Mesodermal cell (in vitro differentiated cells): ENCODE measurements around the gene TOP2B.

ENCODE experiments used
- H3K27ac ChIP-seq: 2 replicates; pipeline ENCODE4 v1.7.0; 2013; ENCODE audit warnings: mild to moderate bottlenecking, low read depth, low read length, moderate library complexity; ENCODE audit not compliant: severe bottlenecking
- H3K36me3 ChIP-seq: 2 replicates; pipeline ENCODE4 v1.7.1; 2013; ENCODE audit warnings: mild to moderate bottlenecking, low read length, moderate library complexity; ENCODE audit not compliant: control insufficient read depth, insufficient read depth
- H3K4me1 ChIP-seq: one replicate; pipeline ENCODE4 v1.7.1; 2013; ENCODE audit warnings: mild to moderate bottlenecking, low read length; ENCODE audit not compliant: insufficient read depth, control insufficient read depth, poor library complexity, severe bottlenecking
- H3K4me3 ChIP-seq: 2 replicates; pipeline ENCODE4 v1.7.0; 2013; ENCODE audit warnings: low read length, control low read depth, mild to moderate bottlenecking; ENCODE audit not compliant: insufficient read depth, poor library complexity, severe bottlenecking; ENCODE audit errors: extremely low read depth
- H3K9me3 ChIP-seq: 2 replicates; pipeline ENCODE4 v1.7.1; 2013; ENCODE audit warnings: mild to moderate bottlenecking, low read length, moderate library complexity; ENCODE audit not compliant: control insufficient read depth
- WGBS, 2 experiments: methylation state at CpG; one replicate each; pipeline ENCODE4 v1.1.5; 2013; ENCODE audit warnings: missing lambda C conversion rate in 2 of 2; ENCODE audit not compliant: insufficient coverage in 2 of 2; 5-methylcytosine and 5-hydroxymethylcytosine counted together

The TOP2B gene

DNA sequence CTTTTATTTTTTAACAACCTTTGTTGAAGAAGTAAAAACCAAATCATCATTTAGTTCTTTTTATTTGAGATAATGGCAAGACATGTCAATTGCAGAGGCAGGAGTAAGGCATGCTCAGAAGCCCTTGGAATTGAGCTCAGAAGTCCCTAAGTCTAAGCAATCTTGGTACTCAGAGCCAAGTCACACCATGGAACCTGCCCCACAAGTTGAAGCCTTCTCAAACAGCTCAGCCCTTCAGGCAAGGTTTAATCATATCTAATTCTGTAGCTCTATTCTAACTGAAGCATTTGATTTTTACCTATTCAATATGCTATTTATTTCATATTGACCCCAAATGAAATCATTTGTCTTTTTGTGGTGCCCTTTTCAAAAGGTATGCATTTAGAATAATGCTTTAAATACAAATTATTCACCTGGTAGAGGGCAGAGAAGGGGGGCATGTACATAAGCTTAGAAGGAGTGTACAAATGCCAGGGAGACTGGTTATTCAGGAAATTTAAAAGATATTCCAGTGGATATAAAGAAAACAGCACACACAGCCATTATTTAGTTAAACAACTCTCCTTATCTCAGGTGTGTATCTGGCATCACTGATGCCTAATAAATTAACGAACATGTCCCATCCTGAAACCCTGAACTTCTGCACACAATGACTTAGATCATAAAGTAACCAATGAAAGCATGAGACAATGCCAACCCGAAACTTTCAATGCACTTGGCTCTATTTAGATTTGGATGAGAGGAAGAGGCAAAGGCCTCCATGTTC, 26.2 kb upstream of the TOP2B start:
- Histone ChIP-seq H3K4me3 (no peak overlapping the region), H3K27ac (no peak overlapping the region), H3K9me3 (no peaks in the 10 kb centered on the region), H3K36me3 (no peaks in the 10 kb centered on the region), H3K4me1 (no peaks in the 10 kb centered on the region)
- 100% methylated on average over 2 of the region's 2 CpGs; no CpG with 5 or more reads in 1 of the 2 experiments for WGBS, 2 experiments

- H3K27ac ChIP-seq = no peak overlapping the region
- H3K4me1 ChIP-seq = no peaks in the 10 kb centered on the region
- H3K4me3 ChIP-seq = no peak overlapping the region
- no peaks in the 10 kb centered on the region for H3K9me3 ChIP-seq
- H3K36me3 ChIP-seq = no peaks in the 10 kb centered on the region
- 82 to 91% methylated on average over 2 of the region's 3 CpGs for WGBS, 2 experiments
These were observed 24.5 kb upstream of the TOP2B start for GRCh38 chr3:25689226-25689625.

GRCh38 chr3:25687742-25688141, 23.0 kb upstream of the TOP2B start:
- H3K9me3 ChIP-seq = no peaks in the 10 kb centered on the region
- H3K4me1 ChIP-seq = no peaks in the 10 kb centered on the region
- WGBS, 2 experiments = 100% methylated on average over 1 of the region's 1 CpG

DNA sequence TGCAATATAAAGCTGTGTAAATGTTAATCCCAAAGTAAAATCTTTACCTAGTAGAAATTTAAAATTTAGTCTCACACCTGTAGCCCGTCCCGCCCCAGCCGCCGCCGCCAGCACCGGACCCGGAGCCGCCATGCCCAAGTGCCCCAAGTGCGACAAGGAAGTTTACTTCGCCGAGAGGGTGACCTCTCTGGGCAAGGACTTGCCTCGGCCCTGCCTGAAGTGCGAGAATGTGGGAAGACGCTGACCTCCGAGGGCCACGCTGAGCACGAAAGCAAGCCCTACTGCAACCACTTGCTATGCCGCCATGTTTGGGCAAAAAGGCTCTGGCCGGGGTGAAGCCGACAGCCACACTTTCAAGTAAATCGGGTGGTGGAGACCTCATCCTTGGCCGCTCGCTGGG, 22.1 kb upstream of the TOP2B start:
- Histone ChIP-seq H3K9me3 (no peaks in the 10 kb centered on the region), H3K27ac (no peak overlapping the region), H3K4me3 (no peak overlapping the region), H3K36me3 (no peaks in the 10 kb centered on the region), H3K4me1 (no peaks in the 10 kb centered on the region)
- WGBS, 2 experiments = 93 to 97% methylated on average over 14 to 22 of the region's 23 CpGs

More at GRCh38 chr3:25687742-25688141, 23.0 kb upstream of the TOP2B start:
- H3K36me3 ChIP-seq = no peaks in the 10 kb centered on the region
- H3K4me3 ChIP-seq = no peak overlapping the region
- no peak overlapping the region for H3K27ac ChIP-seq

DNA sequence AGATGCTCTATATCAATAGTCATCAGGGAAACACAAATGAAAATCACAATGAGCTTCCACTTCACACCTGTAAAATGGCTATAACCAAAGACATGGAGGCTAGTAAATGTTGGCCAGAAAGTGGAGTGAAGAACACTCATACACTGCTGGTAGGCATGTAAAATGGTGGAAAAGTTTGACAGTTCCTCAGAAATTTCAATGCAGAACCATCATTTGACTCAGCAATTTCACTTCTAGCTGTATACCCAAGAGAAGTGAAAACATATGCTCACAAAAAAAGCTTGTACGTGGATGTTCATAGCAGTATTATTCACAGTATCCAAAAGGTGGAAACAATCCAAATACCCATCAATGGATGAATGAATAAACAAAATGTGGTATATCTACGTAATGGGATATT, 19.2 kb upstream of the TOP2B start:
- WGBS, 2 experiments = no CpG with 5 or more reads among the region's 2 CpGs
- H3K27ac ChIP-seq = no peak overlapping the region
- no peaks in the 10 kb centered on the region for H3K9me3 ChIP-seq
- no peak overlapping the region for H3K4me3 ChIP-seq
- no peaks in the 10 kb centered on the region for H3K4me1 ChIP-seq
- H3K36me3 ChIP-seq = no peaks in the 10 kb centered on the region

DNA sequence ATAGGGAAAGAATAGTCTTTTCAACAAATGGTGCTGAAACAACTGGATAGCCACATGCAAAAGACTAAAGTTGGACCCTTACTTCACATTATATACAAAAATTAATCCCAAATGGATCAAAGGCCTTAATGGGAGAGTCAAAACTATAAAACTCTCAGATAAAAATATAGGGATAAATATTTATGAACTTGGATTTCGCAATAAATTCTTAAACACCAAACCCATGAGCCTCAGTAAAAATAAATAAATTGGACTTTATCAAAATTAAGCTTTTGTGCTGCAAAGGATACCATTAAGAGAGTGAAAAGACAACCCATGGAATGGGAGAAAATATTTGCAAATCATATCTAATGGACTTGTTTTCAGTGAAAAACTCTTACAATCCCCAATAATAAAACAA, 18.7 kb upstream of the TOP2B start:
- Histone ChIP-seq H3K27ac (no peak overlapping the region), H3K4me1 (no peaks in the 10 kb centered on the region), H3K4me3 (no peak overlapping the region), H3K36me3 (no peaks in the 10 kb centered on the region), H3K9me3 (no peaks in the 10 kb centered on the region)
- no CpG with 5 or more reads among the region's 1 CpG for WGBS, 2 experiments

GRCh38 chr3:25679642-25680302, 15.1 kb upstream of the TOP2B start:
- Histone ChIP-seq H3K9me3 (no peaks in the 10 kb centered on the region), H3K27ac (no peak overlapping the region), H3K36me3 (no peaks in the 10 kb centered on the region), H3K4me3 (no peak overlapping the region), H3K4me1 (no peaks in the 10 kb centered on the region)
- 86 to 100% methylated on average over 1 to 2 of the region's 6 CpGs for WGBS, 2 experiments

- Histone ChIP-seq H3K4me3 (no peak overlapping the region), H3K9me3 (peaks cover 2% of the 10 kb centered on the region), H3K36me3 (no peaks in the 10 kb centered on the region), H3K27ac (no peak overlapping the region), H3K4me1 (no peaks in the 10 kb centered on the region)
- WGBS, 2 experiments = no CpG with 5 or more reads among the region's 2 CpGs
These were observed 14.5 kb upstream of the TOP2B start for GRCh38 chr3:25679166-25679565.

DNA sequence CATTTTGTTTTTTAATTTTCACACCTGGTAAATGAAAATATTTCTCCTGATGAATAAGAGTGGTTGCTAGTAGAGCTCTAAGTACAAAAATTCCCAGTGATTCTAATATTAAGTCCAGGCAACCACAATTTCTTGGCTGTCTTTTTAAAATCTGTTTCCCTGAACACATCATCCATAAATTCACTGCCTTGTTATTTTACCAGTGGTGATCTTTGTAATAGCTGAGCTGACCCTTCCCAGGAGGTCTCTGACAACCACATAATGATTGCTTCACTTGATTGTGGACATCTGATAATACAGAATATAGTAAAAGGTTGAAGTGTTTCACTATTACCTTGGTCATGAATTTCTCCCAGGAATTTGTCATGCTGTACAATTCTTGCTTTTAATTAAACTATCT, 13.9 kb upstream of the TOP2B start:
- no peaks in the 10 kb centered on the region for H3K36me3 ChIP-seq
- H3K27ac ChIP-seq = no peak overlapping the region
- H3K4me3 ChIP-seq = no peak overlapping the region
- H3K4me1 ChIP-seq = no peaks in the 10 kb centered on the region
- H3K9me3 ChIP-seq = peaks cover 6% of the 10 kb centered on the region

DNA sequence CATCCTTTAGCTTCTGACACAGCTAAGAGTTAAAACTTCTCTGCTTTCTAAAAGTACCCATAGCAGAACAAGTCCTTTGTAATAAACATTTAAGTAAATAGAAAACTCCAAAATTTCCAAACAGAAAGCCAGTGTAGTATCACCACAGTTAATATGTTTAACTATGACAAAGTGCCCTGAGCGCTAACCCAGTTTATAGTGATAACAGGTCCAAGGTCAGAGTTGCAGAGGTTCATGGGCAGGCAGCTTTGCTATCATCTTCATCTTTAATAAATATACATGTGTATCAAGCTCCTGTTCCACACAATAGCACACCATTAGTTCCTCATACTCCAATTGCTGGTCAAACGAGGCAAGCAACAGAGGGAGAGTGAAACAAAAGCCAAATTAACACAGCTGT, 12.4 kb upstream of the TOP2B start:
- WGBS, 2 experiments = 100% methylated on average over 1 of the region's 2 CpGs; no CpG with 5 or more reads in 1 of the 2 experiments
- Histone ChIP-seq H3K27ac (no peak overlapping the region), H3K36me3 (no peaks in the 10 kb centered on the region), H3K4me1 (no peaks in the 10 kb centered on the region), H3K4me3 (no peak overlapping the region), H3K9me3 (peaks cover 11% of the 10 kb centered on the region)

- WGBS, 2 experiments = no CpG with 5 or more reads among the region's 2 CpGs
- H3K36me3 ChIP-seq = no peaks in the 10 kb centered on the region
These were observed 10.0 kb upstream of the TOP2B start for GRCh38 chr3:25674670-25675069.

More at GRCh38 chr3:25674670-25675069, 10.0 kb upstream of the TOP2B start:
- Histone ChIP-seq H3K27ac (no peak overlapping the region), H3K4me1 (no peaks in the 10 kb centered on the region), H3K4me3 (no peak overlapping the region), H3K9me3 (peaks cover 11% of the 10 kb centered on the region)
